Measurements from ENCODE around the gene CCSER1.

CCSER1 gene

GRCh38 chr4:90753068-90753467 lies 625.9 kb downstream of the CCSER1 start:
- Histone ChIP-seq H3K4me2 (ENCODE audit: low read length) (no peak overlapping the region), H3K36me3 (ENCODE audit: control insufficient read depth, low read length) (no peaks in the 10 kb centered on the region), H4K20me1 (ENCODE audit: control insufficient read depth, insufficient read depth, low read depth, low read length) (no peaks in the 10 kb centered on the region), H3K27ac (ENCODE audit: low read depth, low read length) (no peak overlapping the region), H3K79me2 (ENCODE audit: control insufficient read depth, low read length) (no peaks in the 10 kb centered on the region), H3K9me2 (replicated peaks; ENCODE audit: control insufficient read depth, low read length) (no peaks in the 10 kb centered on the region), H3F3A (ENCODE audit: control insufficient read depth, insufficient read depth) (no peaks in the 10 kb centered on the region), H3K4me1 (ENCODE audit: control insufficient read depth, low read length) (no peaks in the 10 kb centered on the region), H3K9me3 (ENCODE audit: control insufficient read depth, insufficient read depth, low read length) (no peaks in the 10 kb centered on the region), H3K4me3 (ENCODE audit: low read length) (no peak overlapping the region), H3K27me3 (ENCODE audit: control insufficient read depth, low read length) (no peaks in the 10 kb centered on the region)
- no peak for TF ChIP-seq EZH2phosphoT487 (IDR thresholded peaks at IDR 0.05; ENCODE audit: borderline replicate concordance, low read length)
- TF ChIP-seq CTCF (IDR thresholded peaks at IDR 0.05; ENCODE audit: low read depth, low read length, poor library complexity, severe bottlenecking), result no peak

- Histone ChIP-seq H3K9me3 (ENCODE audit: control insufficient read depth, insufficient read depth, low read length) (no peaks in the 10 kb centered on the region), H4K20me1 (ENCODE audit: control insufficient read depth, insufficient read depth, low read depth, low read length) (no peaks in the 10 kb centered on the region), H3K4me2 (ENCODE audit: low read length) (no peak overlapping the region), H3F3A (ENCODE audit: control insufficient read depth, insufficient read depth) (no peaks in the 10 kb centered on the region), H3K79me2 (ENCODE audit: control insufficient read depth, low read length) (no peaks in the 10 kb centered on the region), H3K27me3 (ENCODE audit: control insufficient read depth, low read length) (no peaks in the 10 kb centered on the region), H3K27ac (ENCODE audit: low read depth, low read length) (no peak overlapping the region), H3K9me2 (replicated peaks; ENCODE audit: control insufficient read depth, low read length) (no peaks in the 10 kb centered on the region), H3K36me3 (ENCODE audit: control insufficient read depth, low read length) (no peaks in the 10 kb centered on the region), H3K4me3 (ENCODE audit: low read length) (no peak overlapping the region), H3K4me1 (ENCODE audit: control insufficient read depth, low read length) (no peaks in the 10 kb centered on the region)
- TF ChIP-seq CTCF (IDR thresholded peaks at IDR 0.05; ENCODE audit: low read depth, low read length, poor library complexity, severe bottlenecking) (no peak), EZH2phosphoT487 (IDR thresholded peaks at IDR 0.05; ENCODE audit: borderline replicate concordance, low read length) (no peak)
Observed at GRCh38 chr4:90757534-90758060, 630.4 kb downstream of the CCSER1 start.

- Histone ChIP-seq H3K36me3 (ENCODE audit: control insufficient read depth, low read length) (no peaks in the 10 kb centered on the region), H3F3A (ENCODE audit: control insufficient read depth, insufficient read depth) (no peaks in the 10 kb centered on the region), H3K27ac (ENCODE audit: low read depth, low read length) (no peak overlapping the region), H4K20me1 (ENCODE audit: control insufficient read depth, insufficient read depth, low read depth, low read length) (no peaks in the 10 kb centered on the region), H3K9me2 (replicated peaks; ENCODE audit: control insufficient read depth, low read length) (no peaks in the 10 kb centered on the region), H3K9me3 (ENCODE audit: control insufficient read depth, insufficient read depth, low read length) (no peaks in the 10 kb centered on the region), H3K4me2 (ENCODE audit: low read length) (no peak overlapping the region), H3K79me2 (ENCODE audit: control insufficient read depth, low read length) (no peaks in the 10 kb centered on the region), H3K4me1 (ENCODE audit: control insufficient read depth, low read length) (no peaks in the 10 kb centered on the region), H3K4me3 (ENCODE audit: low read length) (no peak overlapping the region), H3K27me3 (ENCODE audit: control insufficient read depth, low read length) (no peaks in the 10 kb centered on the region)
- no peak for TF ChIP-seq CTCF (IDR thresholded peaks at IDR 0.05; ENCODE audit: low read depth, low read length, poor library complexity, severe bottlenecking)
- no peak for TF ChIP-seq EZH2phosphoT487 (IDR thresholded peaks at IDR 0.05; ENCODE audit: borderline replicate concordance, low read length)
Observed at GRCh38 chr4:90760059-90760458, 632.9 kb downstream of the CCSER1 start.
